IMR-90 (cell line): Measurements from ENCODE around the gene TXNDC5. TPM values are rescaled to one million over a fixed set of nuclear protein-coding genes. Genes with fewer than 3 reads are reported as not detected.

Experiments
- ATAC-seq: fragments of 200-7000 bp; cut with Tn5 transposase; 2 replicates; pipeline ENCODE4 v1.9.1; 2020; ENCODE audit warnings: low read depth, mild to moderate bottlenecking, moderate library complexity
- BruUV-seq: library from RNA; stranded (reverse); fragments of 400-500 nt; replicated peaks from 2 replicates; lab custom pipeline; 2021; lab: Mats Ljungman, UMichigan
- CTCF ChIA-PET: fragments of 300-600 bp; formaldehyde crosslinking; extraction: SDS; loops from one replicate; lab custom pipeline; 2021; ENCODE audit warnings: antibody characterized with exemption; lab: Yijun Ruan, JAX
- POLR2A ChIA-PET: fragments of 300-600 bp; sonication (Branson Sonifier 250); formaldehyde crosslinking; loops from one replicate; lab custom pipeline; 2022; ENCODE audit warnings: antibody characterized with exemption; ENCODE audit not compliant: unreplicated experiment; lab: Charles Lee
- DNase-seq: peaks from one replicate; pipeline ENCODE4 v3.0.0; 2013
- H2AFZ ChIP-seq: replicated peaks from 2 replicates; pipeline ENCODE3; 2013; ENCODE audit warnings: low read length, mild to moderate bottlenecking; ENCODE audit not compliant: poor library complexity
- H2AK5ac ChIP-seq: 2 replicates; pipeline ENCODE4 v1.6.1; 2013; ENCODE audit warnings: low read depth, low read length, inconsistent platforms
- H2AK9ac ChIP-seq: replicated peaks from 2 replicates; pipeline ENCODE3; 2013; ENCODE audit warnings: mild to moderate bottlenecking, low read depth, low read length, moderate library complexity; ENCODE audit not compliant: poor library complexity
- H2BK120ac ChIP-seq: 2 replicates; pipeline ENCODE4 v1.6.1; 2013; ENCODE audit warnings: low read depth, low read length, inconsistent platforms
- H2BK15ac ChIP-seq: 3 replicates; pipeline ENCODE4 v1.6.1; 2013; ENCODE audit warnings: low read depth, low read length, inconsistent platforms
- H2BK20ac ChIP-seq: 2 replicates; pipeline ENCODE4 v1.6.1; 2013; ENCODE audit warnings: low read depth, mild to moderate bottlenecking, inconsistent platforms, low read length, moderate library complexity
- H2BK5ac ChIP-seq: 2 replicates; pipeline ENCODE4 v1.6.1; 2013; ENCODE audit warnings: mild to moderate bottlenecking, low read depth, low read length, inconsistent platforms; ENCODE audit not compliant: poor library complexity, severe bottlenecking
- H3K14ac ChIP-seq: replicated peaks from 2 replicates; pipeline ENCODE4 v1.6.1; 2013; ENCODE audit warnings: low read depth, low read length, inconsistent platforms
- H3K18ac ChIP-seq: 2 replicates; pipeline ENCODE4 v1.6.1; 2013; ENCODE audit warnings: low read depth, low read length, control low read depth
- H3K23ac ChIP-seq: 2 replicates; pipeline ENCODE4 v1.6.1; 2013; ENCODE audit warnings: low read depth, low read length, inconsistent platforms
- H3K27ac ChIP-seq: 2 replicates; pipeline ENCODE4 v1.5.1; 2013; ENCODE audit warnings: mild to moderate bottlenecking, control low read depth, low read length; ENCODE audit not compliant: insufficient read depth
- H3K27me3 ChIP-seq: 2 replicates; pipeline ENCODE4 v1.6.1; 2013; ENCODE audit warnings: low read length; ENCODE audit not compliant: control insufficient read depth, insufficient read depth
- H3K36me3 ChIP-seq: 2 replicates; pipeline ENCODE4 v1.6.1; 2013; ENCODE audit warnings: low read length, mixed read lengths; ENCODE audit not compliant: control insufficient read depth, insufficient read depth
- H3K4ac ChIP-seq: 2 replicates; pipeline ENCODE4 v1.6.1; 2013; ENCODE audit warnings: low read depth, low read length, inconsistent platforms
- H3K4me1 ChIP-seq: 2 replicates; pipeline ENCODE4 v1.6.1; 2013; ENCODE audit warnings: low read length, mixed read lengths; ENCODE audit not compliant: control insufficient read depth, insufficient read depth
- H3K4me2 ChIP-seq: 2 replicates; pipeline ENCODE4 v1.6.1; 2013; ENCODE audit warnings: low read depth, mild to moderate bottlenecking, control low read depth, low read length, moderate library complexity
- H3K4me3 ChIP-seq: 2 replicates; pipeline ENCODE4 v1.5.1; 2013; ENCODE audit warnings: low read depth, mild to moderate bottlenecking, control low read depth, low read length, moderate library complexity; ENCODE audit not compliant: insufficient read depth
- H3K56ac ChIP-seq: 2 replicates; pipeline ENCODE4 v1.6.1; 2013; ENCODE audit warnings: low read length, inconsistent platforms; ENCODE audit not compliant: insufficient read depth; ENCODE audit errors: extremely low read depth
- H3K79me1 ChIP-seq, 2 experiments: 2 replicates each; pipeline ENCODE4 v1.6.1; 2013; ENCODE audit warnings: low read length in 2 of 2, inconsistent platforms in 1 of 2, low read depth in 1 of 2
- H3K9ac ChIP-seq: 2 replicates; pipeline ENCODE4 v1.6.1; 2013; ENCODE audit warnings: low read depth, low read length, control low read depth
- H3K9me1 ChIP-seq: 2 replicates; pipeline ENCODE4 v1.6.1; 2013; ENCODE audit warnings: low read length, inconsistent platforms; ENCODE audit not compliant: insufficient read depth
- H3K9me3 ChIP-seq: 2 replicates; pipeline ENCODE4 v1.6.1; 2013; ENCODE audit warnings: low read length; ENCODE audit not compliant: control insufficient read depth, insufficient read depth
- H4K20me1 ChIP-seq: 2 replicates; pipeline ENCODE4 v1.6.1; 2013; ENCODE audit warnings: low read length, inconsistent platforms; ENCODE audit not compliant: insufficient read depth
- H4K5ac ChIP-seq: 2 replicates; pipeline ENCODE4 v1.6.1; 2013; ENCODE audit warnings: mild to moderate bottlenecking, low read depth, low read length, control low read depth
- H4K8ac ChIP-seq, 2 experiments: 2 replicates each; pipeline ENCODE4 v1.6.1; 2013; ENCODE audit warnings: low read depth in 2 of 2, low read length in 2 of 2, control low read depth in 1 of 2, inconsistent platforms in 1 of 2
- H4K91ac ChIP-seq: 2 replicates; pipeline ENCODE4 v1.6.1; 2013; ENCODE audit warnings: low read depth, low read length, inconsistent platforms; ENCODE audit not compliant: insufficient read depth
- BHLHE40 ChIP-seq: fragments of 150-350 bp; IDR thresholded peaks from 2 replicates; pipeline ENCODE4 v1.6.1; 2016; ENCODE audit warnings: mild to moderate bottlenecking, low read depth, low read length
- CEBPB ChIP-seq: IDR thresholded peaks from 2 replicates; pipeline ENCODE4 v1.6.1; 2012; ENCODE audit warnings: low read depth, low read length, improper control_type of control experiment
- CHD1 ChIP-seq: IDR thresholded peaks from 2 replicates; pipeline ENCODE4 v1.6.1; 2012; ENCODE audit warnings: low read depth, low read length, improper control_type of control experiment
- FOS ChIP-seq: fragments of 150-350 bp; IDR thresholded peaks from 2 replicates; pipeline ENCODE4 v1.6.1; 2016; ENCODE audit warnings: low read depth, low read length
- MAFK ChIP-seq: IDR thresholded peaks from 2 replicates; pipeline ENCODE4 v1.6.1; 2012; ENCODE audit warnings: low read depth, low read length, improper control_type of control experiment
- MAZ ChIP-seq: IDR thresholded peaks from 2 replicates; pipeline ENCODE4 v1.6.1; 2012; ENCODE audit warnings: low read depth, mild to moderate bottlenecking, low read length, improper control_type of control experiment, moderate library complexity, borderline replicate concordance
- MXI1 ChIP-seq: IDR thresholded peaks from 2 replicates; pipeline ENCODE4 v1.6.1; 2012; ENCODE audit warnings: low read depth, mild to moderate bottlenecking, low read length, moderate library complexity, borderline replicate concordance
- NFE2L2 ChIP-seq: fragments of 150-350 bp; IDR thresholded peaks from 2 replicates; pipeline ENCODE4 v1.6.1; 2016; ENCODE audit warnings: low read depth, mild to moderate bottlenecking, low read length
- POLR2A ChIP-seq: IDR thresholded peaks from 2 replicates; pipeline ENCODE4 v1.6.1; 2012; ENCODE audit warnings: mild to moderate bottlenecking, low read depth, low read length
- RAD21 ChIP-seq: IDR thresholded peaks from 2 replicates; pipeline ENCODE4 v1.6.1; 2012; ENCODE audit warnings: low read length, improper control_type of control experiment
- RCOR1 ChIP-seq: IDR thresholded peaks from 2 replicates; pipeline ENCODE4 v1.6.1; 2012; ENCODE audit warnings: mild to moderate bottlenecking, low read length, improper control_type of control experiment; ENCODE audit not compliant: insufficient replicate concordance
- RFX5 ChIP-seq: IDR thresholded peaks from 2 replicates; pipeline ENCODE4 v1.8.0; 2012; ENCODE audit warnings: low read depth, mild to moderate bottlenecking, low read length, moderate library complexity
- SMC3 ChIP-seq: fragments of 150-350 bp; IDR thresholded peaks from 2 replicates; pipeline ENCODE4 v1.6.1; 2016; ENCODE audit warnings: low read depth, mild to moderate bottlenecking, antibody characterized with exemption, low read length, moderate library complexity
- WGBS, 2 experiments: methylation state at CpG; one replicate each; pipeline versions ENCODE4 v1.1.5 to v1.1.7; 2013; ENCODE audit warnings: missing lambda C conversion rate in 2 of 2; ENCODE audit not compliant: insufficient read length in 1 of 2; ENCODE audit errors: extremely low coverage in 2 of 2; 5-methylcytosine and 5-hydroxymethylcytosine counted together
- dilution Hi-C: fragments of 300-500 bp; cut with HindIII; formaldehyde crosslinking; loops from one replicate; pipeline ENCODE4 v1.14.3; 2018; ENCODE audit warnings: low sequenced_read_pairs; ENCODE audit not compliant: unreplicated experiment
- in situ Hi-C: fragments of 300-500 bp; cut with MboI; formaldehyde crosslinking; loops from 3 replicates; pipeline ENCODE4 v1.14.3; 2019; ENCODE audit warnings: low sequenced_read_pairs, inconsistent platforms, mixed read lengths
- intact Hi-C: fragments of 100-400 bp; cut with micrococcal nuclease; formaldehyde crosslinking; loops from 2 replicates; pipeline ENCODE4 v1.10.0; 2022
- polyA plus RNA-seq, 3 experiments: library from polyadenylated mRNA; depleted of rRNA; stranded (reverse); fragments of >200 nt; gene quantifications; 2 replicates each; pipeline ENCODE4 v1.2.3, GENCODE V29; 2012; ENCODE audit warnings: low replicate concordance in 1 of 3
- total RNA-seq: library from RNA; depleted of rRNA; stranded (reverse); fragments of >200 nt; gene quantifications from 2 replicates; pipeline ENCODE4 v1.2.3, GENCODE V29; 2012
- TF ChIP-seq, protein P1 (sequence below): conservative IDR thresholded peaks from 2 replicates; pipeline ENCODE4 v1.5.1; 2012; ENCODE audit warnings: mild to moderate bottlenecking, low read depth, low read length, improper control_type of control experiment
- TF ChIP-seq, protein P2 (sequence below): fragments of 150-350 bp; IDR thresholded peaks from 2 replicates; pipeline ENCODE4 v1.6.1; 2017; ENCODE audit warnings: mild to moderate bottlenecking, antibody characterized with exemption, low read length, low read depth
- TF ChIP-seq, protein P3 (sequence below): fragments of 150-350 bp; IDR thresholded peaks from 2 replicates; pipeline ENCODE4 v1.6.1; 2016; ENCODE audit warnings: low read depth, mild to moderate bottlenecking, low read length, moderate library complexity, borderline replicate concordance

Gene TXNDC5
- total and polyA plus RNA-seq, 2 of the 4 experiments (the other 2 are of a cell fraction), result 274 to 439 TPM

DNA sequence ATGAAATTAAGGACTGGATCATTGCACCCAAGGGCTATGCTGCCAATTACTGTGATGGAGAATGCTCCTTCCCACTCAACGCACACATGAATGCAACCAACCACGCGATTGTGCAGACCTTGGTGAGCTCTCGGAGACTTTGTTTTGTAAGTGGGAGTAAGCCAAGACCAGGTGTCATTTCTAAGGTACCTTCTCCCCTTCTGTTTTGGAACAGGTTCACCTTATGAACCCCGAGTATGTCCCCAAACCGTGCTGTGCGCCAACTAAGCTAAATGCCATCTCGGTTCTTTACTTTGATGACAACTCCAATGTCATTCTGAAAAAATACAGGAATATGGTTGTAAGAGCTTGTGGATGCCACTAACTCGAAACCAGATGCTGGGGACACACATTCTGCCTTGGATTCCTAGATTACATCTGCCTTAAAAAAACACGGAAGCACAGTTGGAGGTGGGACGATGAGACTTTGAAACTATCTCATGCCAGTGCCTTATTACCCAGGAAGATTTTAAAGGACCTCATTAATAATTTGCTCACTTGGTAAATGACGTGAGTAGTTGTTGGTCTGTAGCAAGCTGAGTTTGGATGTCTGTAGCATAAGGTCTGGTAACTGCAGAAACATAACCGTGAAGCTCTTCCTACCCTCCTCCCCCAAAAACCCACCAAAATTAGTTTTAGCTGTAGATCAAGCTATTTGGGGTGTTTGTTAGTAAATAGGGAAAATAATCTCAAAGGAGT is 30.4 kb downstream of the TXNDC5 start:
- intact Hi-C loops, result no loop called here
- no peak overlapping the region for H3K23ac ChIP-seq
- no peaks in the 10 kb centered on the region for H3K27me3 ChIP-seq
- H3K9ac ChIP-seq, result no peak overlapping the region
- dilution Hi-C loops, result no loop called here
- H2BK120ac ChIP-seq, result no peak overlapping the region
- H4K20me1 ChIP-seq, result no peaks in the 10 kb centered on the region
- H2AFZ ChIP-seq, result no peak overlapping the region
- H3K36me3 ChIP-seq, result peaks cover 44% of the 10 kb centered on the region
- H2AK5ac ChIP-seq, result no peak overlapping the region
- no peaks in the 10 kb centered on the region for H3K4me1 ChIP-seq
- TSS peak; percentile 82 for BruUV-seq
- TF ChIP-seq POLR2A (no peak), RFX5 (no peak), MAFK (no peak), MXI1 (no peak), NFE2L2 (no peak), CEBPB (no peak), MAZ (no peak), RCOR1 (no peak), CHD1 (no peak), BHLHE40 (no peak), FOS (no peak), SMC3 (no peak), RAD21 (no peak)
- TF ChIP-seq, protein P1, sequence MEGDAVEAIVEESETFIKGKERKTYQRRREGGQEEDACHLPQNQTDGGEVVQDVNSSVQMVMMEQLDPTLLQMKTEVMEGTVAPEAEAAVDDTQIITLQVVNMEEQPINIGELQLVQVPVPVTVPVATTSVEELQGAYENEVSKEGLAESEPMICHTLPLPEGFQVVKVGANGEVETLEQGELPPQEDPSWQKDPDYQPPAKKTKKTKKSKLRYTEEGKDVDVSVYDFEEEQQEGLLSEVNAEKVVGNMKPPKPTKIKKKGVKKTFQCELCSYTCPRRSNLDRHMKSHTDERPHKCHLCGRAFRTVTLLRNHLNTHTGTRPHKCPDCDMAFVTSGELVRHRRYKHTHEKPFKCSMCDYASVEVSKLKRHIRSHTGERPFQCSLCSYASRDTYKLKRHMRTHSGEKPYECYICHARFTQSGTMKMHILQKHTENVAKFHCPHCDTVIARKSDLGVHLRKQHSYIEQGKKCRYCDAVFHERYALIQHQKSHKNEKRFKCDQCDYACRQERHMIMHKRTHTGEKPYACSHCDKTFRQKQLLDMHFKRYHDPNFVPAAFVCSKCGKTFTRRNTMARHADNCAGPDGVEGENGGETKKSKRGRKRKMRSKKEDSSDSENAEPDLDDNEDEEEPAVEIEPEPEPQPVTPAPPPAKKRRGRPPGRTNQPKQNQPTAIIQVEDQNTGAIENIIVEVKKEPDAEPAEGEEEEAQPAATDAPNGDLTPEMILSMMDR, result no peak
- TF ChIP-seq, protein P2, sequence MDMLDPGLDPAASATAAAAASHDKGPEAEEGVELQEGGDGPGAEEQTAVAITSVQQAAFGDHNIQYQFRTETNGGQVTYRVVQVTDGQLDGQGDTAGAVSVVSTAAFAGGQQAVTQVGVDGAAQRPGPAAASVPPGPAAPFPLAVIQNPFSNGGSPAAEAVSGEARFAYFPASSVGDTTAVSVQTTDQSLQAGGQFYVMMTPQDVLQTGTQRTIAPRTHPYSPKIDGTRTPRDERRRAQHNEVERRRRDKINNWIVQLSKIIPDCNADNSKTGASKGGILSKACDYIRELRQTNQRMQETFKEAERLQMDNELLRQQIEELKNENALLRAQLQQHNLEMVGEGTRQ, result no peak
- TF ChIP-seq, protein P3, sequence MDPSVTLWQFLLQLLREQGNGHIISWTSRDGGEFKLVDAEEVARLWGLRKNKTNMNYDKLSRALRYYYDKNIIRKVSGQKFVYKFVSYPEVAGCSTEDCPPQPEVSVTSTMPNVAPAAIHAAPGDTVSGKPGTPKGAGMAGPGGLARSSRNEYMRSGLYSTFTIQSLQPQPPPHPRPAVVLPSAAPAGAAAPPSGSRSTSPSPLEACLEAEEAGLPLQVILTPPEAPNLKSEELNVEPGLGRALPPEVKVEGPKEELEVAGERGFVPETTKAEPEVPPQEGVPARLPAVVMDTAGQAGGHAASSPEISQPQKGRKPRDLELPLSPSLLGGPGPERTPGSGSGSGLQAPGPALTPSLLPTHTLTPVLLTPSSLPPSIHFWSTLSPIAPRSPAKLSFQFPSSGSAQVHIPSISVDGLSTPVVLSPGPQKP, result no peak
- H2BK20ac ChIP-seq, result no peak overlapping the region
- no peak overlapping the region for H3K4ac ChIP-seq
- H2BK15ac ChIP-seq, result no peak overlapping the region
- no peak overlapping the region for H3K14ac ChIP-seq
- no peak overlapping the region for H4K5ac ChIP-seq
- H4K91ac ChIP-seq, result no peak overlapping the region
- no peak overlapping the region for H3K4me3 ChIP-seq
- H3K79me1 ChIP-seq, result no peaks in the 10 kb centered on the region; a peak in 2 of 4 replicates
- H3K18ac ChIP-seq, result no peak overlapping the region
- ChIA-PET CTCF (no interaction called here), POLR2A (no interaction called here)
- ATAC-seq (no peak), DNase-seq (no peak)
- no peak overlapping the region for H3K56ac ChIP-seq
- no CpG with 5 or more reads among the region's 13 CpGs for WGBS, 2 experiments
- peaks cover 7% of the 10 kb centered on the region; the same call in 1 of the 2 replicates for H3K9me1 ChIP-seq
- no peak overlapping the region for H3K27ac ChIP-seq
- H2BK5ac ChIP-seq, result no peak overlapping the region
- H2AK9ac ChIP-seq, result no peak overlapping the region
- H3K4me2 ChIP-seq, result no peak overlapping the region
- in situ Hi-C loops, result no loop called here
- no peak overlapping the region for H4K8ac ChIP-seq
- no peaks in the 10 kb centered on the region for H3K9me3 ChIP-seq
